Stimulated activated CD8-positive, alpha-beta memory T cell treated with anti-CD3 and anti-CD28 coated beads, Interleukin-15, amount 100 ng/mL, for 4 hours (primary cell): ENCODE results near the gene FYB1.

Experiments
- DNase-seq, 2 donors: peaks; one replicate each; pipeline ENCODE4 v3.0.0-alpha.2; 2020; ENCODE audit warnings: low read depth in 2 of 2

Gene FYB1

GRCh38 chr5:39091940-39092580 is 127.3 kb downstream of the FYB1 start:
- no peak for DNase-seq

GRCh38 chr5:39083968-39084367 is 135.4 kb downstream of the FYB1 start:
- no peak for DNase-seq

GRCh38 chr5:39082995-39083394 is 136.4 kb downstream of the FYB1 start:
- DNase-seq = no peak

GRCh38 chr5:39080597-39081204 is 138.7 kb downstream of the FYB1 start:
- DNase-seq = no peak

GRCh38 chr5:39080168-39080567 is 139.2 kb downstream of the FYB1 start:
- no peak for DNase-seq

GRCh38 chr5:39079147-39079546 is 140.2 kb downstream of the FYB1 start:
- DNase-seq = no peak

- no peak for DNase-seq
Observed at GRCh38 chr5:39076757-39077728, 142.3 kb downstream of the FYB1 start.

- DNase-seq = no peak
Observed at GRCh38 chr5:39076101-39076756, 143.1 kb downstream of the FYB1 start.

- DNase-seq = peak; percentile 79 to 85
Observed at GRCh38 chr5:39074017-39074814, 145.1 kb downstream of the FYB1 start, which contains the start of gene RICTOR. TSS of gene RICTOR (minus strand) at chr5:39074399. CDS start at chr5:39074377, 22 bp downstream.

GRCh38 chr5:39073767-39074016 is 145.7 kb downstream of the FYB1 start:
- DNase-seq = peak in 1 of 2 donors; percentile 14

GRCh38 chr5:39072925-39073766 is 146.2 kb downstream of the FYB1 start:
- DNase-seq = peak; percentile 15 to 24

- DNase-seq = no peak
Observed at GRCh38 chr5:39068099-39068498, 151.3 kb downstream of the FYB1 start.

- DNase-seq = no peak
Observed at GRCh38 chr5:39064450-39064849, 154.9 kb downstream of the FYB1 start.

- DNase-seq = no peak
Observed at GRCh38 chr5:39063037-39063436, 156.3 kb downstream of the FYB1 start.

GRCh38 chr5:39062530-39062929 is 156.8 kb downstream of the FYB1 start:
- DNase-seq = no peak

GRCh38 chr5:39062104-39062503 is 157.3 kb downstream of the FYB1 start:
- no peak for DNase-seq

GRCh38 chr5:39059064-39059463 is 160.3 kb downstream of the FYB1 start:
- no peak for DNase-seq

- DNase-seq = no peak
Observed at GRCh38 chr5:39058178-39058921, 161.0 kb downstream of the FYB1 start.

- no peak for DNase-seq
Observed at GRCh38 chr5:39057734-39058133, 161.6 kb downstream of the FYB1 start.
